NCI-H526 treated with DMSO at 0.1 percent for 48 hours (cell line): ENCODE results near the gene VPS54.
"Not testable (repeated sequence)": the region's sequence is repeated elsewhere in the genome, so short reads cannot be mapped to it uniquely, and the experiment has no call there.

Experiments used
- DNase-seq: peaks from one replicate; lab custom pipeline; 2025; lab: John Stamatoyannopoulos, UW

Gene VPS54

DNA sequence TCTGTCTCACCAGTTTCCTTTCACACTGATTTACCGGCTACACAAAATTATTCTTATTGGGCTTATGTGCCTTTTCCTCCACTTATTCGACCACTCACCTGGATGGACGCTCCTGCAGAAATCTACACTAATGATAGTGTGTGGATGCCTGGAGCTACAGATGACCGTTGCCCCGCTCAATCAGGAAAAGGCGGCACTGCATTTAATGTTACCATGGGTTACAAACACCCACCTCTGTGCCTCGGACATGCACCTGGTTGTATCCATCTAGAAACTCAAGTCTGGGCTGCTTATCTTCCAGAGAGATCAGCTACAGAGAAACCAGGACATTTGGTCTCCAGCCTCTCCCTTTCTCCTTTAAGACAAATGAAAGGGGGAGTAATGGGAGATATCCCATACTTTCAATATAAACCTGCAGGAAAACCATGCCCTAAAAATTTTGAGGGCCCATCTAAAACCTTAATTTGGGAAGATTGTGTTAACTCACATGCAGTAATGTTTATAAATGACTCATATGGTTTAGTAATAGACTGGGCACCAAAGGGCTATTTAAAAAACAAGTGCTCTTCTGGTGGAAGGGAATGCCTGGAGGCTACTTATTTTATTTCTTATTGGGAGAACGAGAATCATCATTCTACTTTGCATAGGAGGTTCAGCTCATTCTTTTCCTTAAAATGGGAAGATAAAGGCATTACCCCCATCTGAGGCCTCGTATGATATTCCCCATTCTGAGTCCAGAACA, 24.7 kb downstream of the VPS54 start:
- DNase-seq = not testable (repeated sequence)

DNA sequence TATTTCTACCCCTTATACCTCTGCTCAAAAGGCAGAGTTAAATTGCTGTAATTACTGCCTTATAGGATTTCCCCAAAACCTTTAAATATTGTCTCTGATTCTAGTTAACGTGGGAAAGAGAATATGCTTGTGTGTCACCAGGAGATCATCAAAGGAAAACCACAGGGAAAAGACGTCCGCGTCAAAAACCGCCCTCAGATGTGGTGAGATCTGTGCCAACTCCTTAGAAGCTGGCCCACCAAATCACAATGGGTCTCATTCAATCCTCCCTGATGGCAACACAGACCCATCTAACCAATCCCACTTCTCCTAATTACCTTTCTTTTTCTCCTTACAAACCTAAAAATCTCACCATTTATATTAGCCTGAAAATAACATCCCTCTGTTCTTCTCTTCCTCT, 25.4 kb downstream of the VPS54 start:
- no peak for DNase-seq

DNA sequence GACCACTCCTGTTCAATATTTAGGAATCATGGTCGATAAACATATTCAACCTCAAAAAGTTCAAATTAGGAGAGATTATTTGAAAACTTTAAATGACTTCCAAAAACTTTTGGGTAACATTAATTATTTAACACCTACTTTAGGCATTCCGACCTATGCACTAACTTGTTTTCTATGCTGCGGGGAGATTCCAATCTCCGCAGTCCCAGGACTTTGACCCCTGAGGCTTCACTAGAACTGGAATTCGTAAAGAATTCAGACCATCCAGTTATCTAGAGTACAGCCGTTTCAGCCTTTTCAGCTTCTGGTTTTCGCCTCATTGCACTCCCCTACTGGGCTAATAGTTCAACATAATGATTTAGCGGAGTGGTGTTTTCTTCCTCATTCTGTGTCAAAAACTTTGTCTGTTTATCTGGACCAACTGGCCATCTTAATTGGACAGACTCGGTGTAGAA, 26.1 kb downstream of the VPS54 start:
- DNase-seq = not testable (repeated sequence)

DNA sequence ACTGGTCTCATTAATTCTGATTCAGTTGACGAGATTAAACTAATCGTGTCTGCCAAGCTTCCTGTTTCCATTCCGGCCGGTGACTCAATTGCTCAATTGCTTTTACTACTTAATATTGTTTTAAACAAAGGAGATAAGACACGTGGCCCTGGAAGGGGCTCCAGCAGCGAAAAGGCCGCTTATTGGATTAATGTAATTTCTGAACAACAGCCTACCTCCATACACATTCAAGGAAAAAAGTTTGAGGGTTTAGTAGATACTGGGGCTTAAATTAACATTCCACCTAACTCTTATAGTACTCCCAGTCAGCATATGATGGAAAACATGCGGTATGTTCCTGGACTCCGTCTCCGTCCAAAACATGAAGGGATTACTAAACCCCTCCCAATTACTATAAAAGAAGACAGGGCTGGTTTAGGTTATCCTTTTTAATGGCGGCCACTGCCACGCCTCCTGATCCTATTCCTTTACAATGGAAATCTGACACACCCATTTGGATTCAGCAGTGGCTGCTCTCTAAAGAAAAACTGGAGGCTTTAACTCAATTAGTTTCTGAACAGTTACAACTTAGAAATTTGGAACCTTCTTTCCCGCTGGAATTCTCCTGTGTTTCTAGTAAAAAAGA, 27.1 kb downstream of the VPS54 start:
- no peak for DNase-seq

DNA sequence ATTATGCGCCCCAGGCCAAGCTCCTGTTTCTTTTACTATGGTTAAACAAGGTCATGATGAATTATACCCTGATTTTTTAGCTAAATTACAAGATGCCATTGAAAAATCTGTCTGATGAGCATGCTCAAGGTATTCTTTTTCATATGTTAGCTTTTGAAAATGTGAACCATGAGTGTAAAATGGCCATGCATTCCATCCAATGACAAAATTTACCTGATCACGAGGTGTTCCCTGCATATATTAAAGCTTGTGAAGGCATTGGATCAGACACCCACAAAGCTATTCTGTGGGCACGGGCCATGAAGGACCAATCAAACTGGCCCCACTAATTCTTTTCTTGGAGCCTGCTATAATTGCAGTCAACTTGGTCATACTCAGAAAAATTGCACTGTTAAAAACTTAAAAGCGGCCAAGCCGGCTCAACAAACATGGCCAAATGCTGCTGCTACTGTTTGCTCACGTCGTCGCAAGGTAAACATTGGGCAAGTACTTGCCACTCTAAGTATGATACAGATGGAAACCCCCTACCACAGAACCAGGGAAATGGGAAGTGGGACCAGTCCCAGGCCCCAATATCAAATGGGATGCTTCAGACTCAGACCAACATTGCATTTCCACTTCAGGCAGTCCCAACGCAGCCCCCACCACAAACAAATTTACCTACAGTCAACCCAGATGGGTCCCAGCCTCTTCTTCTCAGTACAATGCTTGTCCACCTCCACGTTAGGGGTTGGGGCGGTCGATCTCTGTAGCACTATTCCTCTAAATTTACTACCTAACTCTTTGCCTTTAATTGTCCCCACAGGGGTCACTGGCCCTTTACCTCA, 27.8 kb downstream of the VPS54 start:
- DNase-seq = not testable (repeated sequence)

DNA sequence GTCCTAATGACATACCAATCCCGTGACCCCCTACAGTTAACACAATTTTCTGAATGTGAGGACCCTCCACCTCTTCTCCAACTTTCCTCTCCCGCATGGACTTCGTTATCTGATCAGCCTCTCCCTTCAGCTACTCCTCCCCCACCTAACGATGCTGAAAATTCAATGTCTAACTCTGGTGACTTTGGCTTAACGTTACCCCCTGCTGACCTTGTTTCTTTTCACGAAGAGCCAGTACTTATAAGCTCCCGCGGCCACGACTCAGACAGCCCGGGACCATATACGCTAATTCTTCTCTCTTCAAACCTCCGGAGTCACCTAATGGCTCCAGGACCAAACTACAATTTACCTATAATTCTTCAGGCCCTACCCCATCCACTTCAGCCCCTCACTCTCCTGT, 29.2 kb downstream of the VPS54 start:
- DNase-seq = no peak

- not testable (repeated sequence) for DNase-seq
These were observed 30.3 kb downstream of the VPS54 start for GRCh38 chr2:63988842-63989436.

DNA sequence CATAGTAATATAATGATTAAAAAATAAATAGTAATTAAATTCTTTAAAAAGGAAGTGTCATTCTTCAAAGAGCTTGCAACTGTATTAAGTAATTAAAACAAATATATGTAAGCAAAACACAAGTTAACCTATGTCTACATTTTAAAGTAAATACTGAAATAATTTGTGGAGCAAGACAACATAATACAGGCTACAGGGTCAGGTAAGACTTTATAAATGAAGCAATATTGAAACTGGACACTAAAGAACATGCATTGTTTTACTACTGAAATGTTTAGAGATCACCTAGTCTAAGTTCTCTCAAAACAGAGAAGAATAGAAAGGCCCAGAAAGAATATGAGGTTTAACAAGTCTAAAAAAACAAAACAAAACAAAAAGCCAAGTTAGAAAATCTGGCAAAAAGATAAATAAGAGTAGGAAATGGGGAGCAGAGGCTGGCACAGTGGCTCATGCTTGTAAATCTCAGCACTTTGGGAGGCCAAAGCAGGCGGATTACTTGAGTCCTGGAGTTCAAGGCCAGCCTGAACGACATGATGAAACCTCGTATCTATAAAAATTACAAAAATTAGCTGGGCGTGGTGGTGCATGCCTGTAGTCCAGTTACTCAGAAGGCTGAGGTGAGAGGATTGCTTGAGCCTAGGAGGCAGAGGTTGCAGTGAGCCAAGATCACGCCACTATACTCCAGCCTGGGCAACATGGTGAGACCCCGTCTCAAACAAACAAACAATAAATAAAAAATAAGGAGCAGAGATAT, 34.4 kb downstream of the VPS54 start:
- no peak for DNase-seq

DNA sequence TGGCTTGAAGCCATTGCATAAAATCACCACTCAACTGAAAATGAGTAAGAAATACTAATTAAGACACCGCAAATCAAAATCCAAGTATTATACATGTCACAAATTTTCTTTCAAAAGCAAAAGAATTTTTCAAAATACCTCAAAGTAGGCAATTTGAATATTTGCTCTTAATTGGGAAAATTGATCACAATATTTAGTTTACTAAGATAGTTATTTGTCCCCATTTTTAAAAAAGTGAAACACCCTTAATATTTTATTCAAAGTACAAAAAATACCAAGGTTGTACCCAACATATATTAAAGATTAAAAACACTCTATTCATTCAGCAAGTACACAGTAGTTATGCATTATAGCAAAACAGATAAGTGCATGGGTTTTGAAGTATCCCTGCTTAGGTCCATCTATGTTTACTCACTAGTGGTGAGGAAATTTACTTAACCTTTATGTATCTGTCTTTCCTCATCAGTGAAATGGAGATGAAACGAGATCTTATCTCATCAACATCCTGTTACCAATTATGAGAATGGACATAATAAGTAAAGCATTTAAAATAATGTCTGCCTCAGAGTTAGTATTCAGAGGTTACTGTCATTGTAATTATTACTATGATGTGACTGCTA, 35.1 kb downstream of the VPS54 start:
- peak; percentile 2 for DNase-seq

GRCh38 chr2:63982335-63982734, 36.9 kb downstream of the VPS54 start:
- no peak for DNase-seq

DNA sequence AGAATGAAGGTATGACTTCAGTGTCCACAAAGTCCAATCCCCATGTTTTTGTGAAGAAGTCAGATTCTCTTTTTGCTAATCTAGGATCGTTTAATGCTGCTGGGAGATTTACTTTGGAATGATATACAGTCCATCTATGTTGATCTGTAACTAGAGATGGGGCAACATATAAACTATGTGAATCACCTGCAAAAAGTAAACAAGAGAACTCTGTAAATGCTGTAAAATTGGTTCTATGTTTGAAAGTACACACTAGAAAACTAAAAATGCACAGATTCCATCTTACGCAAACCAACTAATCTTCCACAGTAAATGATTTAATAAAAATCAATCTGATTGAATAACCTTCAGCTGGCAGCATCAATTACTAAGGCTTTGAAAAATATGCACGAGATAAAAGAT, 37.5 kb downstream of the VPS54 start:
- no peak for DNase-seq

DNA sequence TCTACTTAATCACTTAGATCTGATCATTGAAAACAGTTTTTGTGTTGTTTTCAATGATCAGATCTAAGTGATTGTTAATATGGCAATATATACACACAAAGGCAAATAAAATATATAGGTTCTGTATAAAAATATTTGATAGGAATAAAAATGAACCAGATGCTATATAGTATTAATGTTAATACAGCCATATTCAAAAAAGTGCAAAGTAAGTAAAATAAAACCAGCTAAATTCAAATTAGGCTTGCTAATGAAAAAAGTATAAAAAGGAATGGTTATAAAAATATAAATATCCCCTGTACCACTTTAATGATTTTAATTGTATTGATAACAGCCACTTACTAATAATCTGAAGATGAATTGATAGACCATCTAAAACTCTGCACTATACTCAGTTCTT, 38.4 kb downstream of the VPS54 start:
- no peak for DNase-seq

GRCh38 chr2:63977904-63978303, 41.3 kb downstream of the VPS54 start:
- DNase-seq = no peak

DNA sequence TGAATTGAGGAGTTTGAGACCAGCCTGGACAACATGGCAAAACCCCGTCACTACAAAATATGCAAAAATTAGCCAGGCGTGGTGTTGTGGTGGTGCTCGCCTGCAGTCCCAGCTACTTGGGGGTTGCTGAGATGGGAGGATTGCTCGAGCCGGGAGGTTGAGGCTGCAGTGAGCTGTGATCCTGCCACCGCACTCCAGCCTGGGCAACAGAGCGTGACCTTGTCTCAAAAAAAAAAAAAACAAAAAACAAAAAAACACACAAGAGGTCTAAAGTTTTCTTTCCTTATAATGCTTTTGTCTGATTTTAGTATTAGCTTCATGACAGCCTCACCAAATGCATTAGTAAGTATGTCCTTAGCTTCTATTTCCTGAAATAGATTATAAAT, 43.1 kb downstream of the VPS54 start:
- no peak for DNase-seq

DNA sequence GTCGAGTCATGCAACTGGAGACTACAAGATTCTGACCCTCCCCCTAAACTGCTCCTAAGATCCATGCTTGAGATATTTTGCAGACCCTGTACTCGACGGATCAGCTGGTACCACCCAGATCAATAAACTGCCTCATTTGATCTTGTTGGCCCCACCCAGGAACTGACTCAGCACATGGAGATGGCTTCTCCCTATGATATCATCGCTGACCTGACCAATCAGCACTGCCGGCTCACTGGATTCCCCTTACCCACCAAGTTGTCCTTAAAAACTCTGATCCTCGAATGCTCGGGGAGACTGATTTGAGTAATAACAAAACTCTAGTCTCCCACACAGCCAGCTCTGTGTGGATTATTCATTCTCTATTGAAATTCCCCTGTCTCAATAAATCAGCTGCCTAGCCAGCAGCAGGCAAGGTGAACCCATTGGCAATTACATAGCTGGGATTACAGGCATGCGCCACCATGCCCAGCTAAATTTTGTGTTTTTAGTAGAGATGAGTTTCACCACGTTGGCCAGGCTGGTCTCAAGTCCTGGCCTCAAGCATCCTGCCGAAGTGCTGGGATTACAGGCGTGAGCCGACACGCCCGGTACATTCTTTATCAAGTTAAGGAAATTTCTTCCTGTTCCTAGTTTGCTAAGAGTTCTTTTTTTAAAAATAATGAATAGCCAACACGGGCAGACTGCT, 43.6 kb downstream of the VPS54 start:
- no peak for DNase-seq

- not testable (repeated sequence) for DNase-seq
These were observed 44.2 kb downstream of the VPS54 start for GRCh38 chr2:63975036-63975435.

DNA sequence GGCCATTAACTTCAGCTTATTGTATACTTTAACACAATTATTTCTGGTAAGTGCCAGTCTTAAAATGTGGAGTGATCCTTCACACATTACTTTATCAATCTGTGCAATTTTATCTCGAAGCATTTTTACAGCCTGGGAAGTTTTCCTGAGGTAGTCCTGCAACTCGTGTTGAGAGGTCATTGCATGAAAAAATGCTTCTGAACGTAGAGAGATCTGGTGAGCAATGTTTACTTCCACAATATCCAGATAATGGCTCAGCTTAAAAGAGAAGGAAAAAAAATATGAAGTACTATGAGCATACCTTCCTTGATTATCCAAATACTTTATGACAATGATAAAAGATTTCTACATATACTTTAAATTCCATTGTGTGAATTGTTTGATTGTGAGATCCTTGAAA, 57.0 kb downstream of the VPS54 start:
- no peak for DNase-seq

DNA sequence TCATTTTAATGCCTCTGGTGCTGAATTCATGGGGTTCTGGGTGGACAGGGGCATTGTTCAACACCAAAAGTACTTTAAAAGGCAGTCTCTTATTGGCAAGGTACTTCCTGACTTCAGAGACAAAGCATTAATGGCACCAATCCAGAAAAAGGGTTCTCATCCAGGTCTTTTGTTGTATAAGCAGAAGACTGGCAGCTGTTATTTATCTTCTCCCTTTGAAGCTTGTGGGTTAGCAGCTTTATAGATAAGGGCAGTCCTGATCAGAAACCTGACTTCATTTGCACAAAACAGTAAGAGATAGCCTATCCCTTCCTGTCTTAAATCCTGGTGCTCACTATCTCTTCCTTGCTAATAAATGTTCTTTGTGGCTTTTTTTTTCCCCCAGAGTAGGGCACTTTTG, 68.8 kb downstream of the VPS54 start:
- no peak for DNase-seq

GRCh38 chr2:63942788-63943187, 76.4 kb downstream of the VPS54 start:
- no peak for DNase-seq

DNA sequence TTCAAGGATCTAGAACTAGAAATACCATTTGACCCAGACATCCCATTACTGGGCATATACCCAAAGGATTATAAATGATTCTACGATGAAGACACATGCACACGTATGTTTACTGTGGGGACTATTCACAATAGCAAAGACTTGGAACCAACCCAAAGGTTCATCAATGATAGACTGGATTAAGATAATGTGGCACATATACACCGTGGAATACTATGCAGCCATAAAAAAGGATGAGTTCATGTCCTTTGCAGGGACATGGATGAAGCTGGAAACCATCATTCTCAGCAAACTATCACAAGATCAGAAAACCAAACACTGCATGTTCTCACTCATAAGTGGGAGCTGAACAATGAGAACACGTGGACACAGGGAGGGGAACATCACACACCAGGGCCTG, 87.1 kb downstream of the VPS54 start:
- DNase-seq = not testable (repeated sequence)

GRCh38 chr2:63926815-63927214, 92.4 kb downstream of the VPS54 start:
- DNase-seq = no peak
